ENCODE results near the gene RFX7. TPM values are rescaled to one million over a fixed set of nuclear protein-coding genes. Genes with fewer than 3 reads are reported as not detected.

Gene RFX7
- polyA plus RNA-seq, 1 experiment, result 9.1 TPM

- DNase-seq (ENCODE audit: low read depth, low spot score), result no peak
- H3K27ac ChIP-seq (ENCODE audit: low read depth, low read length), result no peak overlapping the region
- ChIA-PET CTCF (interaction anchor here (0.6 to 1.5 kb wide), 2 partner anchors 12 to 16 kb away, joined by 3 to 4 read pairs; no protein-coding TSS in a partner anchor), POLR2A (no interaction called here)
- peaks cover 14% of the 10 kb centered on the region for H3K9me3 ChIP-seq (ENCODE audit: control insufficient read depth, insufficient read depth, low read length)
- H3K4me3 ChIP-seq (ENCODE audit: low read depth, low read length), result no peak overlapping the region
- no peaks in the 10 kb centered on the region for H3K27me3 ChIP-seq (ENCODE audit: control insufficient read depth, insufficient read depth, low read length)
- TF ChIP-seq CTCF (IDR thresholded peaks at IDR 0.05; ENCODE audit: low read depth, low read length), result no peak
These were observed 10.1 kb downstream of the RFX7 start for GRCh38 chr15:56233549-56233948.

- ChIA-PET CTCF (no interaction called here), POLR2A (no interaction called here)
- no peak overlapping the region for H3K27ac ChIP-seq (ENCODE audit: low read depth, low read length)
- no peak for DNase-seq (ENCODE audit: low read depth, low spot score)
- peaks cover 14% of the 10 kb centered on the region for H3K9me3 ChIP-seq (ENCODE audit: control insufficient read depth, insufficient read depth, low read length)
- H3K4me3 ChIP-seq (ENCODE audit: low read depth, low read length), result no peak overlapping the region
- TF ChIP-seq CTCF (IDR thresholded peaks at IDR 0.05; ENCODE audit: low read depth, low read length), result no peak
- H3K27me3 ChIP-seq (ENCODE audit: control insufficient read depth, insufficient read depth, low read length), result no peaks in the 10 kb centered on the region
These were observed 11.6 kb downstream of the RFX7 start for GRCh38 chr15:56232058-56232457.

GRCh38 chr15:56228854-56229253 lies 14.8 kb downstream of the RFX7 start:
- Histone ChIP-seq H3K4me3 (ENCODE audit: low read depth, low read length) (no peak overlapping the region), H3K9me3 (ENCODE audit: control insufficient read depth, insufficient read depth, low read length) (peaks cover 14% of the 10 kb centered on the region), H3K27me3 (ENCODE audit: control insufficient read depth, insufficient read depth, low read length) (no peaks in the 10 kb centered on the region), H3K27ac (ENCODE audit: low read depth, low read length) (no peak overlapping the region)
- TF ChIP-seq CTCF (IDR thresholded peaks at IDR 0.05; ENCODE audit: low read depth, low read length), result no peak
- DNase-seq (ENCODE audit: low read depth, low spot score), result no peak
- POLR2A ChIA-PET, result no interaction called here
- CTCF ChIA-PET, result interaction anchor here (1.5 kb wide), 1 partner anchor 17 kb away, joined by 4 read pairs; no protein-coding TSS in a partner anchor

GRCh38 chr15:56228352-56228751 lies 15.3 kb downstream of the RFX7 start:
- Histone ChIP-seq H3K27ac (ENCODE audit: low read depth, low read length) (no peak overlapping the region), H3K4me3 (ENCODE audit: low read depth, low read length) (no peak overlapping the region), H3K9me3 (ENCODE audit: control insufficient read depth, insufficient read depth, low read length) (peaks cover 14% of the 10 kb centered on the region), H3K27me3 (ENCODE audit: control insufficient read depth, insufficient read depth, low read length) (no peaks in the 10 kb centered on the region)
- ChIA-PET CTCF (no interaction called here), POLR2A (no interaction called here)
- TF ChIP-seq CTCF (IDR thresholded peaks at IDR 0.05; ENCODE audit: low read depth, low read length), result no peak
- DNase-seq (ENCODE audit: low read depth, low spot score), result no peak

GRCh38 chr15:56227780-56228179 lies 15.9 kb downstream of the RFX7 start:
- Histone ChIP-seq H3K27me3 (ENCODE audit: control insufficient read depth, insufficient read depth, low read length) (no peaks in the 10 kb centered on the region), H3K27ac (ENCODE audit: low read depth, low read length) (no peak overlapping the region), H3K4me3 (ENCODE audit: low read depth, low read length) (no peak overlapping the region), H3K9me3 (ENCODE audit: control insufficient read depth, insufficient read depth, low read length) (peaks cover 11% of the 10 kb centered on the region)
- TF ChIP-seq CTCF (IDR thresholded peaks at IDR 0.05; ENCODE audit: low read depth, low read length), result no peak
- CTCF ChIA-PET, result interaction anchor here (0.6 kb wide), 1 partner anchor 236 kb away, joined by 3 read pairs; no protein-coding TSS in a partner anchor
- no peak for DNase-seq (ENCODE audit: low read depth, low spot score)
- POLR2A ChIA-PET, result no interaction called here
